ENCODE measurements around the gene C16orf90.
"Not testable (repeated sequence)": the region's sequence is repeated elsewhere in the genome, so short reads cannot be mapped to it uniquely, and the experiment has no call there.

The C16orf90 gene

GRCh38 chr16:3476409-3476808, 18.9 kb downstream of the C16orf90 start:
- no peak for DNase-seq (ENCODE audit: low spot score in 2 of 2)
- Mint-ChIP-seq H3K4me3 (no peak overlapping the region), H3K9me3 (no peaks in the 10 kb centered on the region), H3K36me3 (ENCODE audit: insufficient read depth) (peaks cover 22% of the 10 kb centered on the region), H3K27me3 (no peaks in the 10 kb centered on the region), H3K4me1 (peaks cover 30% of the 10 kb centered on the region), H3K27ac (ENCODE audit: low read depth) (no peak overlapping the region)
- ATAC-seq (replicated peaks; ENCODE audit: extremely low read depth, poor library complexity, severe bottlenecking), result no peak

DNA sequence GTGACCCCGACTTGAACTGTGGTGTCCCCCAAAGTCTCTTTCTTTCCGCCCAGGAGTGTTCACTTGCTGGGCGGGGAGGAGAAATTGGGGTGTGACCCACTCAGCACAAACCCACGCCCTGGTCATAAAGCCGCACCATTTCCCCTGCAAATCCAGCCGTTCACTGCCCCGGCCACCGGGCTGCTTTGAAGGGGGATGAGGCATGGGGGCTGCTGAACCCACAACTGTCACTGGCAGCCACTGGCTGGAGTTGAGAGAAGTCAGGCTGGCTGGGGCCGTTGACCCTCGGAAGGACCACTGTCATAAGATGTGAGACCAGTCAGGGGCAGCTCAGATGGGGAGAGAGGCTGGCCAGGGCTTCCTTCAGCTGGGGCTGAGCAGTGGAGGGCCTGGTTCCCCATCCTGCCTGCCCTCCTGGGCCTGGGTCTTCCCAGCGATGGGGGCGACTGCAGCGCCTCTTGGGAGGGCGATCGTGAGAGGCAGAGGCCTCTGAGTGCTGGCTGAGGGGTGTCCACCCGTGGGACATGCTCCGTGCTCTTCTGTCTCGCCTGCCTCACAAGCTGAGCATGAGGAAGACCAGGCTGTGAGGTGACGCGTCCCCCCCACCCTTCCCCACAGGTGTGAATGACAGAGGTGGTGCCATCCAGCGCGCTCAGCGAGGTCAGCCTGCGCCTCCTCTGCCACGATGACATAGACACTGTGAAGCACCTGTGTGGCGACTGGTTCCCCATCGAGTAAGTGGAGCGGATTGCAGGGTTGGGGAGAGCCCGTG, 19.5 kb downstream of the C16orf90 start:
- H3K9me3 Mint-ChIP-seq, result no peaks in the 10 kb centered on the region
- no peaks in the 10 kb centered on the region for H3K27me3 Mint-ChIP-seq
- H3K27ac Mint-ChIP-seq (ENCODE audit: low read depth), result peak overlapping the region; percentile 73
- DNase-seq (ENCODE audit: low spot score in 2 of 2) (no peak), ATAC-seq (replicated peaks; ENCODE audit: extremely low read depth, poor library complexity, severe bottlenecking) (no peak)
- H3K4me3 Mint-ChIP-seq, result no peak overlapping the region
- H3K4me1 Mint-ChIP-seq, result peaks cover 30% of the 10 kb centered on the region
- peaks cover 19% of the 10 kb centered on the region for H3K36me3 Mint-ChIP-seq (ENCODE audit: insufficient read depth)

DNA sequence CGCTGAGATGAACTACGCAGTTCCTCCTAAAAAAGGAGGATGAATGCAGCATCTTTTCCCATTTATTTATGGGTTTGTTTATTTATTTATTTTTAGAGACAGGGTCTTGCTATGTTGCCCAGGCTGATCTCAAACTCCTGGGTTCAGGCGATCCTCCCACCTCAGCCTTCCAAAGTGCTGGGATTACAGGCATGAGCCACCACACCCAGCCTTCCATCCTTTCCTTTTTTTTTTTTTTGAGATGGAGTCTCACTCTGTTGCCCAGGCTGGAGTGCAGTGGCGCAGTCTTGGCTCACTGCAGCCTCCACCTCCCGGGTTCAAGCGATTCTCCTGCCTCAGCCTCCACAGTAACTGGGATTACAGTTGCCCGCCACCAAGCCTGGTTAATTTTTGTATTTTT, 20.4 kb downstream of the C16orf90 start:
- not testable (repeated sequence) for H3K9me3 Mint-ChIP-seq; H3K27me3 Mint-ChIP-seq; H3K36me3 Mint-ChIP-seq (ENCODE audit: insufficient read depth); DNase-seq (ENCODE audit: low spot score in 2 of 2); H3K4me3 Mint-ChIP-seq; ATAC-seq (replicated peaks; ENCODE audit: extremely low read depth, poor library complexity, severe bottlenecking)
- peaks cover 30% of the 10 kb centered on the region for H3K4me1 Mint-ChIP-seq
- H3K27ac Mint-ChIP-seq (ENCODE audit: low read depth), result peak overlapping the region; percentile 73

DNA sequence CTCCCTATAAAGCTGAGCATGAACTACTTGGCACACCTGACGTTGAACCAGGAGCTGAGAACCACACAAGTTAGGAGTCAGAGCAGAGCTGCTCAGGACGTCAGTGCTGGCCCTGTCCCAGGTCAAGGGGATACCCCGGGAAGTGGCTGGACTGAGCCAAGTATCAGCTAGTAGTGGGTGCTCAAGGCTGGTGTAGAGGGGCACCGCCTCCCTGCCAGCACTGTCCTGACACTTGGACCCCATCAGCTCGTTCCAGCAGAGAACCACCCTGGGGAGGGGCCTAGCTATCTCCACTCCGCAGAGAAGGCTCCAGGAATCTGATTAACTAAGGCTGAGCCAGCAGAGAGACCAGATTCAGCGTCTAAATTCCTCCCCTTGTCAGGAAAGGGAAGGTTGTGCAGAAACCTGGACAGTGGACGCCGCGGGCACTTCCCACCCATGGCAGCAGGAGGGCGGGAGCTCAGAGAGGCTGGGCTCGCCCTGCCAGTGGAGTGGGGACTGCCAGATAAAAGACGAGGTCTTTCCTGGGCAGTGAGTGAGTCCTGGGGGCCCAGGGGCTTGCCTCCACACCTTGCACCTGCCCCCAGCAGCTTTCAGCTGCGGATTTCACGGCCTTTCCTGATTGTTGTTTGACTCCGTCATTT, 21.0 kb downstream of the C16orf90 start:
- DNase-seq (ENCODE audit: low spot score in 2 of 2) (no peak), ATAC-seq (replicated peaks; ENCODE audit: extremely low read depth, poor library complexity, severe bottlenecking) (no peak)
- Mint-ChIP-seq H3K27ac (ENCODE audit: low read depth) (peak overlapping the region; percentile 73), H3K36me3 (ENCODE audit: insufficient read depth) (peaks cover 6% of the 10 kb centered on the region), H3K4me3 (no peak overlapping the region), H3K4me1 (peaks cover 36% of the 10 kb centered on the region), H3K27me3 (no peaks in the 10 kb centered on the region), H3K9me3 (no peaks in the 10 kb centered on the region)

- not testable (repeated sequence) for H3K9me3 Mint-ChIP-seq; H3K27me3 Mint-ChIP-seq; H3K36me3 Mint-ChIP-seq (ENCODE audit: insufficient read depth); DNase-seq (ENCODE audit: low spot score in 2 of 2); ATAC-seq (replicated peaks; ENCODE audit: extremely low read depth, poor library complexity, severe bottlenecking); H3K4me3 Mint-ChIP-seq
- Mint-ChIP-seq H3K4me1 (peaks cover 41% of the 10 kb centered on the region), H3K27ac (ENCODE audit: low read depth) (peak overlapping the region; percentile 70)
These were observed 21.7 kb downstream of the C16orf90 start for GRCh38 chr16:3473596-3473943.

- H3K4me1 Mint-ChIP-seq, result peaks cover 46% of the 10 kb centered on the region
- ATAC-seq (replicated peaks; ENCODE audit: extremely low read depth, poor library complexity, severe bottlenecking) (no peak), DNase-seq (ENCODE audit: low spot score in 2 of 2) (no peak)
- no peaks in the 10 kb centered on the region for H3K9me3 Mint-ChIP-seq
- H3K27me3 Mint-ChIP-seq, result no peaks in the 10 kb centered on the region
- H3K36me3 Mint-ChIP-seq (ENCODE audit: insufficient read depth), result peaks cover 5% of the 10 kb centered on the region
- H3K4me3 Mint-ChIP-seq, result no peak overlapping the region
- H3K27ac Mint-ChIP-seq (ENCODE audit: low read depth), result peak overlapping the region; percentile 70
These were observed 22.3 kb downstream of the C16orf90 start for GRCh38 chr16:3472878-3473595.

DNA sequence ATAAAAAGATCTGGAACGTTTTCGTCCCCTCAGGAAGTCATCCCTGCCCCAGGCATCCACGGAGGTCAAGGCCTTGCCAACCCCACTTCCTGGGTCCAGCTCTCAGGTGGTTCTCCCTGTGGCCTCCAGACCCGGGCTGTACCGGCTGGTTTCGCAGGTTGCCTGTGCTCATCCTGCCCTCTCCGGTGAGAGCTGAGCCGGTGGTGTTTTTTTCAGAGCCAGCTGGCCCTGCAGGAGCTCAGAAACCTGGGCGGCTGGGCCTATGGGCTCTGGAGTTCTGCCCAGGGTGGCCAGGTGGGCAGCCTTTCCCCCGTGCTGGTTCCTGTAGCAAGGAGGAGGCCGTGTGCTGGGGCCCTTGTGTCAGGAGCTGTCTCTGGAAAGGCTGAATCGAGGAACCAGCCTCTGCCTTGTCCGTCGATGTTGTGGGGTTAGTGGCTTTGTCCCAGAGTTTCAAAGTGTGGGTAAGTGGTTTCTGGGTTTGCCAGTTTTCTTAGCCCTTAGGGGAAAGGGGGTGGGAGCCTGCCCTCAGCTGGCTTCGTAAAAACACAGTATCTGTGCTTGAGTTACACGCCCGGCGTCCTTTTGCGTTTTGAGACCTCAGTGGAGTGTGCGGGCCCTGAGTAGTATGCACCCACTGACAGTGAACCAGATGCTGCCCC, 23.6 kb downstream of the C16orf90 start:
- Mint-ChIP-seq H3K4me1 (peaks cover 60% of the 10 kb centered on the region), H3K27me3 (no peaks in the 10 kb centered on the region), H3K36me3 (ENCODE audit: insufficient read depth) (peaks cover 10% of the 10 kb centered on the region), H3K27ac (ENCODE audit: low read depth) (peak overlapping the region; percentile 74), H3K4me3 (peak overlapping the region; percentile 13), H3K9me3 (no peaks in the 10 kb centered on the region)
- ATAC-seq (replicated peaks; ENCODE audit: extremely low read depth, poor library complexity, severe bottlenecking) (no peak), DNase-seq (ENCODE audit: low spot score in 2 of 2) (no peak)

- ATAC-seq (replicated peaks; ENCODE audit: extremely low read depth, poor library complexity, severe bottlenecking) (no peak), DNase-seq (ENCODE audit: low spot score in 2 of 2) (no peak)
- H3K27ac Mint-ChIP-seq (ENCODE audit: low read depth), result peak overlapping the region; percentile 74
- no peak overlapping the region for H3K4me3 Mint-ChIP-seq
- no peaks in the 10 kb centered on the region for H3K9me3 Mint-ChIP-seq
- H3K27me3 Mint-ChIP-seq, result no peaks in the 10 kb centered on the region
- H3K36me3 Mint-ChIP-seq (ENCODE audit: insufficient read depth), result peaks cover 11% of the 10 kb centered on the region
- peaks cover 62% of the 10 kb centered on the region for H3K4me1 Mint-ChIP-seq
These were observed 24.6 kb downstream of the C16orf90 start for GRCh38 chr16:3470723-3471122.

GRCh38 chr16:3469736-3470135, 25.6 kb downstream of the C16orf90 start:
- no peak for ATAC-seq (replicated peaks; ENCODE audit: extremely low read depth, poor library complexity, severe bottlenecking)
- no peak for DNase-seq (ENCODE audit: low spot score in 2 of 2)
- Mint-ChIP-seq H3K4me3 (no peak overlapping the region), H3K36me3 (ENCODE audit: insufficient read depth) (peaks cover 16% of the 10 kb centered on the region), H3K4me1 (peaks cover 55% of the 10 kb centered on the region), H3K27ac (ENCODE audit: low read depth) (peak overlapping the region; percentile 59), H3K9me3 (no peaks in the 10 kb centered on the region), H3K27me3 (no peaks in the 10 kb centered on the region)

DNA sequence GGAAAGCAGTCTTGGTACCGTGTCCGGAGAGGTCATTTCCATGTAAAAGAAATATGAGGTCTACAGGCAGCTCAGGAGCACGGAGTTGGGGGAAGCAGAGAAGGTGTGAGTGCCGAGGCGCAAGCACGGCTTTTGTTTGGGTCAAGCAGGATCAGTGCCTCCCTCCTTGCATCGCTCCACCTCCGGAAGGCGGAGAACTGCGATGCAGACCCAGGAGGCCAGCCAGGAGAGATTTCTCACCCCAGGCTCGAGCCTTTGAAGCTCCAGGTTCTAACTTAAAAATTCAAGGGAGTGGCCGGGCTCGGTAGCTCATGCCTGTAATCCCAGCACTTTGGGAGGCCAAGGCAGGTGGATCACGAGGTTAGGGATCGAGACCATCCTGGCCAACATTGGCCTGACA, 26.8 kb downstream of the C16orf90 start:
- DNase-seq (ENCODE audit: low spot score in 2 of 2) (no peak), ATAC-seq (replicated peaks; ENCODE audit: extremely low read depth, poor library complexity, severe bottlenecking) (no peak)
- Mint-ChIP-seq H3K27ac (ENCODE audit: low read depth) (no peak overlapping the region), H3K27me3 (no peaks in the 10 kb centered on the region), H3K4me1 (peaks cover 53% of the 10 kb centered on the region), H3K4me3 (no peak overlapping the region), H3K36me3 (ENCODE audit: insufficient read depth) (peaks cover 17% of the 10 kb centered on the region), H3K9me3 (no peaks in the 10 kb centered on the region)

- Mint-ChIP-seq H3K4me1 (peaks cover 47% of the 10 kb centered on the region), H3K27me3 (no peaks in the 10 kb centered on the region), H3K4me3 (no peak overlapping the region), H3K36me3 (ENCODE audit: insufficient read depth) (peaks cover 17% of the 10 kb centered on the region), H3K9me3 (no peaks in the 10 kb centered on the region), H3K27ac (ENCODE audit: low read depth) (no peak overlapping the region)
- DNase-seq (ENCODE audit: low spot score in 2 of 2), result no peak
- no peak for ATAC-seq (replicated peaks; ENCODE audit: extremely low read depth, poor library complexity, severe bottlenecking)
These were observed 27.4 kb downstream of the C16orf90 start for GRCh38 chr16:3467921-3468320.

- H3K4me1 Mint-ChIP-seq, result peaks cover 45% of the 10 kb centered on the region
- no peaks in the 10 kb centered on the region for H3K27me3 Mint-ChIP-seq
- H3K36me3 Mint-ChIP-seq (ENCODE audit: insufficient read depth), result peaks cover 17% of the 10 kb centered on the region
- H3K4me3 Mint-ChIP-seq, result no peak overlapping the region
- peak overlapping the region; percentile 42 for H3K27ac Mint-ChIP-seq (ENCODE audit: low read depth)
- DNase-seq (ENCODE audit: low spot score in 2 of 2), result no peak
- H3K9me3 Mint-ChIP-seq, result no peaks in the 10 kb centered on the region
- ATAC-seq (replicated peaks; ENCODE audit: extremely low read depth, poor library complexity, severe bottlenecking), result no peak
These were observed 28.1 kb downstream of the C16orf90 start for GRCh38 chr16:3467182-3467581.

Measured in central memory CD8-positive, alpha-beta T cell (primary cell).